ENCODE data around the gene STXBP5L. TPM values are rescaled to one million over a fixed set of nuclear protein-coding genes. Genes with fewer than 3 reads are reported as not detected.
"Not testable (repeated sequence)": the region's sequence is repeated elsewhere in the genome, so short reads cannot be mapped to it uniquely, and the experiment has no call there.

STXBP5L gene
- total RNA-seq, 6 experiments from 2014 or later: 0.07 to 0.09 TPM; not detected in 4

- TF ChIP-seq CTCF (IDR thresholded peaks at IDR 0.05): no peak
- H3K4me3 Mint-ChIP-seq: no peak overlapping the region
- DNase-seq: no peak
- H3K27ac Mint-ChIP-seq: no peak overlapping the region
- peaks cover 17% of the 10 kb centered on the region for H3K27me3 Mint-ChIP-seq (ENCODE audit: insufficient read depth)
- no peaks in the 10 kb centered on the region for H3K36me3 Mint-ChIP-seq (ENCODE audit: low read depth)
- no peaks in the 10 kb centered on the region for H3K9me3 Mint-ChIP-seq
- H3K4me1 Mint-ChIP-seq (ENCODE audit: low read depth): peaks cover 11% of the 10 kb centered on the region
Measured at GRCh38 chr3:120879411-120879810, 28.6 kb upstream of the STXBP5L start.

GRCh38 chr3:120892921-120893320 lies 15.1 kb upstream of the STXBP5L start:
- H3K9me3 Mint-ChIP-seq: peaks cover 4% of the 10 kb centered on the region; the same call in 1 of the 2 replicates
- peaks cover 22% of the 10 kb centered on the region for H3K4me1 Mint-ChIP-seq (ENCODE audit: low read depth)
- H3K36me3 Mint-ChIP-seq (ENCODE audit: low read depth): no peaks in the 10 kb centered on the region; the same call in 1 of the 2 replicates
- peaks cover 13% of the 10 kb centered on the region for H3K27me3 Mint-ChIP-seq (ENCODE audit: insufficient read depth)
- no peak overlapping the region for H3K4me3 Mint-ChIP-seq
- no peak for DNase-seq
- no peak for TF ChIP-seq CTCF (IDR thresholded peaks at IDR 0.05)
- no peak overlapping the region for H3K27ac Mint-ChIP-seq

GRCh38 chr3:120894316-120895057 lies 13.5 kb upstream of the STXBP5L start:
- no peak overlapping the region; the same call in 1 of the 2 replicates for H3K4me3 Mint-ChIP-seq
- no peak for TF ChIP-seq CTCF (IDR thresholded peaks at IDR 0.05)
- DNase-seq: peak; percentile 43
- peaks cover 22% of the 10 kb centered on the region for H3K4me1 Mint-ChIP-seq (ENCODE audit: low read depth)
- H3K27me3 Mint-ChIP-seq (ENCODE audit: insufficient read depth): peaks cover 10% of the 10 kb centered on the region
- no peaks in the 10 kb centered on the region; the same call in 1 of the 2 replicates for H3K36me3 Mint-ChIP-seq (ENCODE audit: low read depth)
- H3K27ac Mint-ChIP-seq: no peak overlapping the region
- peaks cover 4% of the 10 kb centered on the region; the same call in 1 of the 2 replicates for H3K9me3 Mint-ChIP-seq

- H3K27ac Mint-ChIP-seq; H3K4me3 Mint-ChIP-seq; DNase-seq; H3K36me3 Mint-ChIP-seq (ENCODE audit: low read depth); H3K4me1 Mint-ChIP-seq (ENCODE audit: low read depth): not testable (repeated sequence)
- peaks cover 25% of the 10 kb centered on the region for H3K27me3 Mint-ChIP-seq (ENCODE audit: insufficient read depth)
- H3K9me3 Mint-ChIP-seq: peaks cover 15% of the 10 kb centered on the region; the same call in 1 of the 2 replicates
Measured at GRCh38 chr3:120901716-120902115, 6.3 kb upstream of the STXBP5L start.

- H3K36me3 Mint-ChIP-seq (ENCODE audit: low read depth): no peaks in the 10 kb centered on the region
- H3K4me3 Mint-ChIP-seq: no peak overlapping the region
- no peak for DNase-seq
- TF ChIP-seq CTCF (IDR thresholded peaks at IDR 0.05): no peak
- H3K27ac Mint-ChIP-seq: no peak overlapping the region
- H3K4me1 Mint-ChIP-seq (ENCODE audit: low read depth): peaks cover 8% of the 10 kb centered on the region
- H3K9me3 Mint-ChIP-seq: peaks cover 15% of the 10 kb centered on the region; the same call in 1 of the 2 replicates
- peaks cover 27% of the 10 kb centered on the region for H3K27me3 Mint-ChIP-seq (ENCODE audit: insufficient read depth)
Measured at GRCh38 chr3:120903221-120903620, 4.8 kb upstream of the STXBP5L start.

GRCh38 chr3:120907659-120908029 lies 361 bp upstream of the STXBP5L start:
- H3K27me3 Mint-ChIP-seq (ENCODE audit: insufficient read depth): peaks cover 25% of the 10 kb centered on the region
- TF ChIP-seq CTCF (IDR thresholded peaks at IDR 0.05): no peak
- H3K4me3 Mint-ChIP-seq: peak overlapping the region; percentile 84; the same call in 1 of the 2 replicates
- no peak overlapping the region for H3K27ac Mint-ChIP-seq
- DNase-seq: no peak
- no peaks in the 10 kb centered on the region for H3K36me3 Mint-ChIP-seq (ENCODE audit: low read depth)
- no peaks in the 10 kb centered on the region for H3K9me3 Mint-ChIP-seq
- peaks cover 11% of the 10 kb centered on the region for H3K4me1 Mint-ChIP-seq (ENCODE audit: low read depth)

Data from HFFc6 (cell line).